Measurements from ENCODE around the gene SHC3. TPM values are rescaled to one million over a fixed set of nuclear protein-coding genes. Genes with fewer than 3 reads are reported as not detected.

The SHC3 gene
- total RNA-seq, 1 donor from 2014 or later, result 0.85 TPM

DNA sequence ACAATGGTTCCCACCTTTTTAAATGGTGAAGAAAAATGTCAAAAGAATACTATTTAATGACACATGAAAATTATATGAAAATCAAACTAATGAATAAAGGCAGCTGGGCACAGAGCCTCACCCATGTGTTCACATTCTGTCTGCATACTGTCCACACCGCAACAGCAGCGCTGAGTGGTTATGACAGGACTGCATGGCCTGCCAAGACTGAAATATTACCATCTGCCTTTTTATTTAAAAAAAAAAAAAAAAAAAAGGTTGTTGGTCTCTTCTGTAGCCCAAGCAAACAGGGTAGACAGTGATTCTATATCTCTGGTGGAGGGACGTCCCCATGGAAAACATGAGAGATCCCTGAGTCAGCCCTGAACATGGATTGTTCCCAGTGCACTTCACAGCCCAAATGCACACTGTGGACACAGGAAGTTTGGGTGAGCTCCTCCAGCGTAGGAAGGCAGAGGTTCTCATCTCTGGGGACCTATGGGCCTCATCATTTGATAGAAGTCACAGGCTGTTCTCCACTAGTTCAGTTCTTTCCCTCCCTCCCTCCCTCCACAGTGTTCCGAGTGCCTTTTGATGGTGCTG lies 44.9 kb upstream of the SHC3 start:
- Histone ChIP-seq H3K4me3 (no peak overlapping the region), H3K9me3 (no peaks in the 10 kb centered on the region), H3K4me1 (no peaks in the 10 kb centered on the region), H3K27ac (no peak overlapping the region), H3K27me3 (no peaks in the 10 kb centered on the region), H3K36me3 (no peaks in the 10 kb centered on the region)
- DNase-seq (ENCODE audit: low spot score in 2 of 2), result no peak
- intact Hi-C loops (cut with DNase I), result no loop called here
- TF ChIP-seq, protein P1, sequence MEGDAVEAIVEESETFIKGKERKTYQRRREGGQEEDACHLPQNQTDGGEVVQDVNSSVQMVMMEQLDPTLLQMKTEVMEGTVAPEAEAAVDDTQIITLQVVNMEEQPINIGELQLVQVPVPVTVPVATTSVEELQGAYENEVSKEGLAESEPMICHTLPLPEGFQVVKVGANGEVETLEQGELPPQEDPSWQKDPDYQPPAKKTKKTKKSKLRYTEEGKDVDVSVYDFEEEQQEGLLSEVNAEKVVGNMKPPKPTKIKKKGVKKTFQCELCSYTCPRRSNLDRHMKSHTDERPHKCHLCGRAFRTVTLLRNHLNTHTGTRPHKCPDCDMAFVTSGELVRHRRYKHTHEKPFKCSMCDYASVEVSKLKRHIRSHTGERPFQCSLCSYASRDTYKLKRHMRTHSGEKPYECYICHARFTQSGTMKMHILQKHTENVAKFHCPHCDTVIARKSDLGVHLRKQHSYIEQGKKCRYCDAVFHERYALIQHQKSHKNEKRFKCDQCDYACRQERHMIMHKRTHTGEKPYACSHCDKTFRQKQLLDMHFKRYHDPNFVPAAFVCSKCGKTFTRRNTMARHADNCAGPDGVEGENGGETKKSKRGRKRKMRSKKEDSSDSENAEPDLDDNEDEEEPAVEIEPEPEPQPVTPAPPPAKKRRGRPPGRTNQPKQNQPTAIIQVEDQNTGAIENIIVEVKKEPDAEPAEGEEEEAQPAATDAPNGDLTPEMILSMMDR (IDR thresholded peaks at IDR 0.05), result no peak

DNA sequence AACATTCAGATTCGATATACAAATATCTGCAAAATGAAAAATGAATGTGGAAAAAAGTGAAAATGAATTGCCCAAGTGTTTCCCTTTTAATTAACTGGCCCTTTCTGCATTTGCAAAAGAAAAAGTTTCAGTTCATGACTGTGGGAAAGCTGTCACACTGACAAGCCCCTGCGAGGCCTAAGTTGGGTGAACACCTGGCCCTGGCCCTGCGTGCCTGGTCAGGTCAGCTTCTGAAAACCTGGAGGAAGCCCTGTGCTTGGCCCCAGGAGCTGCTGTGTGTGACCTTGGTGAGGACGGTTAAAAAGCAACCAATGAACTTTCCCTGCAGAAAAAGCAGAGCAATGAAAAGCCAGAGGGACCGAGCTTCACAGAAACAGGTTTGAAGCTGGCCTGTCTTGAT lies 41.0 kb upstream of the SHC3 start:
- no peaks in the 10 kb centered on the region for H3K9me3 ChIP-seq
- H3K27me3 ChIP-seq, result no peaks in the 10 kb centered on the region
- H3K36me3 ChIP-seq, result no peaks in the 10 kb centered on the region
- H3K4me3 ChIP-seq, result no peak overlapping the region
- DNase-seq (ENCODE audit: low spot score in 2 of 2), result no peak
- TF ChIP-seq, protein P1 (IDR thresholded peaks at IDR 0.05), result no peak
- intact Hi-C loops (cut with DNase I), result no loop called here
- no peak overlapping the region for H3K27ac ChIP-seq
- no peaks in the 10 kb centered on the region for H3K4me1 ChIP-seq

DNA sequence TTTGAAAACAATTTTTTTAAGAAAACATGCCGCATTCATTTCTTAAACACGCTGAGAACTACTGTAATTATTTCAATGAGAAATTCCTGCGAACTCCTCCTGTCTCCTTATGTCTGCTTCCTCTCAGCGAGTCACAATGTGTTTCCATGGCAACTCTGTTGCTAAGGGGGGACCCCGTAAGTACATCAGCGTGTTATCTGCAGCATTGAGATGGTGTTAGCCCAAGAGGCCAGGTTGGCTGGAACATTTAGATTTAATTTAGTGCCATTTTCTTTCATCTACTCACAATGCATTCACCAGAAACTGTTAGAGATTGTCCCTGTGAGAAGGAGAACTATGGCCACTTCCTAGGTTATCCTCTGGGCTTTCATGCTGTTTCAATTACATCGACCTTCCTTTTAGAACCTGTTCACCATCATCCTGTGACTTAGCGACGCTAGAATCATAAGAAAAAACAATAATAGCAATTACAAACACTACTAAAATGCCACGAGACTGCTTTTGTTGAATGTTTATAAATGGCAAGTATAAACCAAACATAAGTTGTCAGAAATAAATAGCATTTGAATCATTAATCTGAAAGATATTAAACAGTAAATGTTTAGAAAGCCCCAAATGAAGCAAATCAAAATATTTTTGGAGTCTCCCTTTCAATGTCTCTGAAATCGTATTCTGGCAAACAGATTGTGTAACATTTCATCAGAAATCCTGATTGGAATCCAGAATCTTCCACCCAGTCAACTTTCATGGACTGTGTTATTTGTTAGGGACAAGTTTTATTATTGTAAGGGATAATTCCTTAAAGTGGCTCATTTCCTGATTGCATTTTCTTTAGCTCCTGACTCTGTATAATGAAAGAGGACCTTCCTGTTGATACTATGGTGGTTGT lies 39.7 kb upstream of the SHC3 start:
- no peaks in the 10 kb centered on the region for H3K36me3 ChIP-seq
- no peak overlapping the region for H3K4me3 ChIP-seq
- no peaks in the 10 kb centered on the region for H3K27me3 ChIP-seq
- H3K9me3 ChIP-seq, result no peaks in the 10 kb centered on the region
- no peak for DNase-seq (ENCODE audit: low spot score in 2 of 2)
- intact Hi-C loops (cut with DNase I), result no loop called here
- TF ChIP-seq, protein P1 (IDR thresholded peaks at IDR 0.05), result no peak
- no peak overlapping the region for H3K27ac ChIP-seq
- no peaks in the 10 kb centered on the region for H3K4me1 ChIP-seq

GRCh38 chr9:89215342-89215741 lies 36.7 kb upstream of the SHC3 start:
- TF ChIP-seq, protein P1 (IDR thresholded peaks at IDR 0.05), result no peak

DNA sequence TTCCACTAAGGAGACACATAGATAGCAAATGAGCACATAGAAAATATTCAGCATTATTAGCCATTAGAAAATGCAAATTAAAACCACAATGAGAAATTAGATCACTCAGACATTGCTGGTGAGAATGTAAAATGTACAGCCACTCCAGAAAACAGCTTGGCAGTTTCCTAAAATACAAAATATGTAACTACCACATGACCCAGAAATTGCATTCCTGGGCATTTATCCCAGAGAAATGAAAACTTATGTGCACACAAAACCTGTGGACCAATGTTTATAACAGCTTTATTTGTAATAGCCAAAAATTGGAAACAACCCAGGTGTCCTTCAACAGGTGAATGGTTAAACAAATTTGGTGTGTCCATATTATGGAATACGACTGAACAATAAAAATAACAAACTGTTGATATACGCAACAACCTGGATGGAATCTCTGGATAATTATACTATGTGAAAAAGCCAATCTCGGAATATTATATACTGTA lies 34.8 kb upstream of the SHC3 start:
- H3K4me1 ChIP-seq, result no peaks in the 10 kb centered on the region
- TF ChIP-seq, protein P1 (IDR thresholded peaks at IDR 0.05), result no peak
- DNase-seq (ENCODE audit: low spot score in 2 of 2), result no peak
- no peak overlapping the region for H3K27ac ChIP-seq
- H3K9me3 ChIP-seq, result no peaks in the 10 kb centered on the region
- H3K4me3 ChIP-seq, result no peak overlapping the region
- H3K27me3 ChIP-seq, result no peaks in the 10 kb centered on the region
- H3K36me3 ChIP-seq, result no peaks in the 10 kb centered on the region
- intact Hi-C loops (cut with DNase I), result no loop called here

More at GRCh38 chr9:89215342-89215741, 36.7 kb upstream of the SHC3 start:
- Histone ChIP-seq H3K27me3 (no peaks in the 10 kb centered on the region), H3K9me3 (no peaks in the 10 kb centered on the region), H3K27ac (no peak overlapping the region), H3K4me1 (no peaks in the 10 kb centered on the region), H3K4me3 (no peak overlapping the region), H3K36me3 (no peaks in the 10 kb centered on the region)
- intact Hi-C loops (cut with DNase I), result no loop called here
- no peak for DNase-seq (ENCODE audit: low spot score in 2 of 2)

Measured in ascending aorta (tissue), 2 donors.